ENCODE data around the gene TM6SF1. TPM values are rescaled to one million over a fixed set of nuclear protein-coding genes. Genes with fewer than 3 reads are reported as not detected.

The TM6SF1 gene
- total RNA-seq, 1 donor from 2014 or later, result 25.4 TPM

DNA sequence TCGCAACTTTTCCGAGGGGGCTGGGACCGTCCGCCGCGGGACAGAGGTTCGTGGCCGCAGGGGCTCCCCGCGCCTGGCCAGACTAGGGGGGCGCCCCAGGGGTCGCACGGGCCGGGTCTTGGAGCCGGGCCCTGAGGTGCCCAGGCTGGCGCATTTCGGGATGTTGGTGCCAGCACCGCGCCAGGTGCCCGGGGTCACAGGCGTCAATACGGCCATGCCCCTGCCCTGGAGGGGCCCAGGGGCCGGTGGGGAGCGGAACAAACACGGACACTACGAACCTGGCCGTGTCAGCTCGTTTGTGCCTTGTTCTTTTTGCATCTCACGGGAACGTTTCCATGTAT, 366 bp downstream of the TM6SF1 start:
- H3K36me3 ChIP-seq, result no peaks in the 10 kb centered on the region
- H3K27ac ChIP-seq, result peak overlapping the region; percentile 87
- peak overlapping the region; percentile 67 for H3K4me3 ChIP-seq
- H3K9me3 ChIP-seq, result no peaks in the 10 kb centered on the region
- peaks cover 10% of the 10 kb centered on the region for H3K4me1 ChIP-seq
- H3K27me3 ChIP-seq, result no peaks in the 10 kb centered on the region
- intact Hi-C loops (cut with DNase I), result no loop called here
- ATAC-seq (no peak), DNase-seq (no peak)
- TF ChIP-seq CTCF (IDR thresholded peaks at IDR 0.05), result no peak

DNA sequence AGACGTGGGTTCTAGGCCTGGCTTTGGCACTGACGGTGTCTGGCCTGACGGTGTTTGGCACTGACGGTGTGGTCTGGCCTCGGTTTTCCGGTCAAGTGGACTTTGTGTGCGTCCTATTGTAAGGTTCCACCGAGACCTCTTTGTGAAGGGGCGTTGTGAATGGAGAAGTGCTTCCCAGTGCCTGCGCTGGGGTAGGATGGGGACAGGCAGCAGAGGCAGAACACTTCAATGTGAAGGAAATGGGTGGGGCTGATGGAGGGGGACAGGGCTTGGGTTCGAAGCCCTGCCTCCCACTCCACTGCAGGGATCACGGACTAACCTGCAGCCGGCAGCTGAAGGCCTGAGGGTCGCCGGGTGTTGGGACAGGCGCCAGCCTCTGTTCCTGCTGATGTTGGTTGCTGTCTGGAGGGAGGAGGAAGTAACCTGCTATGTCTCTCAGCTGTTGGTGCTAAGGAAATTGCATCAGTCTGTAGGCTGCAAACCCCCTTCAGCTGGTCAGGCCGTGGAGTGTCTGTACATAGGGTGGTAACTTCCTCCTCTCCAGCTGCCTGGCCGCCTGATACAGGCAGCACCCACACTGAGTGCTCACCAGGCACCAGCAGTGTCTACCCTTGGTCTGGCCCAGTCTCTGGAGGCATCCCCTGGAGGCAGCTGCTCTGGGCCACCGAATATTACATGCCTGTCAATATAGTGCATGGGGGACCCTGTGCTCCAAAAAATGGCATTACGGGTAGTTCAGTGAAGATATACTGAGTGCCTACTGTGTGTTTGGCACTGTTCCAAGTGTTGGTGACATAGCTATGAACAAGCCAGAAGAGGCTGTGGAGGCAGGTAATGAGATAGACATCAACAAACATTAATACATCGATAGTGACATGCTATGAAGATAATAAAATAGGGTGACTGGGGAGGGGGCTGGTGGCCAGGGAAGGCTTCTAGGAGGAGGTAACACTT, 1.1 kb downstream of the TM6SF1 start:
- no peak for TF ChIP-seq CTCF (IDR thresholded peaks at IDR 0.05)
- intact Hi-C loops (cut with DNase I), result no loop called here
- ATAC-seq (peak; percentile 87), DNase-seq (peak; percentile 84)
- Histone ChIP-seq H3K27me3 (no peaks in the 10 kb centered on the region), H3K4me3 (peak overlapping the region; percentile 67), H3K9me3 (no peaks in the 10 kb centered on the region), H3K27ac (peak overlapping the region; percentile 87), H3K36me3 (no peaks in the 10 kb centered on the region), H3K4me1 (peaks cover 12% of the 10 kb centered on the region)

GRCh38 chr15:83109532-83109931, 2.1 kb downstream of the TM6SF1 start:
- H3K4me3 ChIP-seq, result peak overlapping the region; percentile 10
- no peaks in the 10 kb centered on the region for H3K9me3 ChIP-seq
- H3K36me3 ChIP-seq, result peaks cover under 1% of the 10 kb centered on the region
- H3K27me3 ChIP-seq, result no peaks in the 10 kb centered on the region
- peak overlapping the region; percentile 87 for H3K27ac ChIP-seq
- DNase-seq (no peak), ATAC-seq (peak; percentile 4)
- intact Hi-C loops (cut with DNase I), result no loop called here
- peaks cover 18% of the 10 kb centered on the region for H3K4me1 ChIP-seq
- TF ChIP-seq CTCF (IDR thresholded peaks at IDR 0.05), result no peak

- Histone ChIP-seq H3K36me3 (peaks cover 8% of the 10 kb centered on the region), H3K4me1 (peaks cover 22% of the 10 kb centered on the region), H3K4me3 (no peak overlapping the region), H3K9me3 (no peaks in the 10 kb centered on the region), H3K27me3 (no peaks in the 10 kb centered on the region), H3K27ac (no peak overlapping the region)
- intact Hi-C loops (cut with DNase I), result no loop called here
- ATAC-seq (peak; percentile 19), DNase-seq (no peak)
- no peak for TF ChIP-seq CTCF (IDR thresholded peaks at IDR 0.05)
These were observed 2.9 kb downstream of the TM6SF1 start for GRCh38 chr15:83110381-83110780.

DNA sequence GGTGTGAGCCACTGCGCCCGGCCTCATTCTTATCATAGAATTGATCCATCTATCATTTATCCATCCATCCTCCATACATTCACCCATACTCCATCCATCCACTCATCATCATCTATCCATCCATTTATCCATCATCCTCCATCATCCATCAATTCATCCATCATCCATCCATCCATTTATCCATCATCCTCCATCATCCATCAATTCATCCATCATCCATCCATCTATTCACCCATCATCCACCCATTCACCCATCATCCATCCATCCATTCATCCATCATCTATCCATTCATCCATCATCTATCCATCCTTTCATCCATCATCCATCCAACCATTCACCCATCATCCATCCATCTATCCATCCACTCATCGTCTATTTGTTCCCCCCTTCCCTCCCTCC, 3.7 kb downstream of the TM6SF1 start:
- H3K4me1 ChIP-seq, result peaks cover 22% of the 10 kb centered on the region
- H3K27ac ChIP-seq, result peak overlapping the region; percentile 0
- TF ChIP-seq CTCF (IDR thresholded peaks at IDR 0.05), result no peak
- no peaks in the 10 kb centered on the region for H3K27me3 ChIP-seq
- DNase-seq (no peak), ATAC-seq (no peak)
- H3K36me3 ChIP-seq, result peaks cover 15% of the 10 kb centered on the region
- H3K4me3 ChIP-seq, result no peak overlapping the region
- intact Hi-C loops (cut with DNase I), result no loop called here
- H3K9me3 ChIP-seq, result no peaks in the 10 kb centered on the region
